H9 (cell line): ENCODE measurements around the gene FKBP11. TPM values are rescaled to one million over a fixed set of nuclear protein-coding genes. Genes with fewer than 3 reads are reported as not detected.
"Not testable (repeated sequence)": the region's sequence is repeated elsewhere in the genome, so short reads cannot be mapped to it uniquely, and the experiment has no call there.

Experiments used
- DNase-seq: peaks from one replicate; pipeline ENCODE4 v3.0.0-alpha.2; 2017
- H2AFZ ChIP-seq: one replicate; pipeline ENCODE4 v1.6.1; 2013; ENCODE audit warnings: mild to moderate bottlenecking, low read length, control low read depth, moderate library complexity
- H2AK5ac ChIP-seq: 2 replicates; pipeline ENCODE4 v1.6.1; 2013; ENCODE audit warnings: low read length, control low read depth, mixed read lengths; ENCODE audit not compliant: insufficient read length
- H2BK120ac ChIP-seq: one replicate; pipeline ENCODE4 v1.6.1; 2013; ENCODE audit warnings: low read depth, mild to moderate bottlenecking, low read length, control low read depth, inconsistent platforms; ENCODE audit not compliant: poor library complexity, severe bottlenecking
- H2BK12ac ChIP-seq: 2 replicates; pipeline ENCODE4 v1.6.1; 2013; ENCODE audit warnings: low read length, control low read depth, mixed read lengths, low read depth; ENCODE audit not compliant: insufficient read length
- H2BK15ac ChIP-seq: 2 replicates; pipeline ENCODE4 v1.6.1; 2013; ENCODE audit warnings: low read depth, low read length, control low read depth
- H2BK20ac ChIP-seq: one replicate; pipeline ENCODE4 v1.6.1; 2013; ENCODE audit warnings: low read depth, mild to moderate bottlenecking, low read length, control low read depth, inconsistent platforms; ENCODE audit not compliant: poor library complexity, severe bottlenecking
- H2BK5ac ChIP-seq: 2 replicates; pipeline ENCODE4 v1.6.1; 2013; ENCODE audit warnings: low read length, control low read depth, mixed read lengths; ENCODE audit not compliant: insufficient read length
- H3K14ac ChIP-seq: 2 replicates; pipeline ENCODE4 v1.6.1; 2013; ENCODE audit warnings: low read length, control low read depth; ENCODE audit not compliant: insufficient read depth
- H3K18ac ChIP-seq: 2 replicates; pipeline ENCODE4 v1.6.1; 2013; ENCODE audit warnings: low read depth, mild to moderate bottlenecking, mixed read lengths, low read length, control low read depth; ENCODE audit not compliant: insufficient read length
- H3K23ac ChIP-seq: 2 replicates; pipeline ENCODE4 v1.6.1; 2013; ENCODE audit warnings: low read length, control low read depth, mixed read lengths, low read depth; ENCODE audit not compliant: insufficient read length
- H3K23me2 ChIP-seq: 2 replicates; pipeline ENCODE4 v1.6.1; 2013; ENCODE audit warnings: low read depth, mild to moderate bottlenecking, mixed read lengths, low read length, control low read depth; ENCODE audit not compliant: insufficient read length, poor library complexity, severe bottlenecking
- H3K27ac ChIP-seq: 2 replicates; pipeline ENCODE4 v1.5.1; 2013; ENCODE audit warnings: low read length, control low read depth, mixed read lengths, low read depth; ENCODE audit not compliant: insufficient read length
- H3K27me3 ChIP-seq: 2 replicates; pipeline ENCODE4 v1.6.1; 2013; ENCODE audit warnings: low read length, control low read depth, inconsistent platforms; ENCODE audit not compliant: insufficient read depth
- H3K4ac ChIP-seq: 2 replicates; pipeline ENCODE4 v1.6.1; 2013; ENCODE audit warnings: low read depth, mild to moderate bottlenecking, control low read depth, inconsistent platforms, low read length, moderate library complexity
- H3K4me1 ChIP-seq: 2 replicates; pipeline ENCODE4 v1.6.1; 2013; ENCODE audit warnings: low read length, control low read depth, inconsistent platforms; ENCODE audit not compliant: insufficient read depth
- H3K4me2 ChIP-seq: 2 replicates; pipeline ENCODE4 v1.6.1; 2013; ENCODE audit warnings: low read length, control low read depth, mixed read lengths; ENCODE audit not compliant: insufficient read length, insufficient read depth
- H3K56ac ChIP-seq: 2 replicates; pipeline ENCODE4 v1.6.1; 2013; ENCODE audit warnings: low read depth, mild to moderate bottlenecking, mixed read lengths, low read length, control low read depth; ENCODE audit not compliant: insufficient read length
- H3K79me1 ChIP-seq: 2 replicates; pipeline ENCODE4 v1.6.1; 2013; ENCODE audit warnings: low read depth, mild to moderate bottlenecking, moderate library complexity, low read length, control low read depth, inconsistent platforms; ENCODE audit not compliant: insufficient read depth, poor library complexity, severe bottlenecking
- H3K79me2 ChIP-seq: 2 replicates; pipeline ENCODE4 v1.6.1; 2013; ENCODE audit warnings: low read length, control low read depth, inconsistent platforms; ENCODE audit not compliant: insufficient read depth
- H3K9ac ChIP-seq: 2 replicates; pipeline ENCODE4 v1.6.1; 2013; ENCODE audit warnings: low read length, control low read depth, mixed read lengths; ENCODE audit not compliant: insufficient read length; ENCODE audit errors: extremely low read depth
- H3K9me3 ChIP-seq: one replicate; pipeline ENCODE4 v1.6.1; 2013; ENCODE audit warnings: low read depth, low read length, inconsistent platforms; ENCODE audit not compliant: control insufficient read depth
- H3T11ph ChIP-seq: one replicate; pipeline ENCODE4 v1.6.1; 2013; ENCODE audit warnings: mild to moderate bottlenecking, low read length, control low read depth, inconsistent platforms
- H4K20me1 ChIP-seq: one replicate; pipeline ENCODE4 v1.6.1; 2013; ENCODE audit not compliant: control insufficient read depth, insufficient read length, insufficient read depth
- H4K5ac ChIP-seq: 2 replicates; pipeline ENCODE4 v1.6.1; 2013; ENCODE audit warnings: low read depth, mild to moderate bottlenecking, mixed read lengths, low read length, control low read depth; ENCODE audit not compliant: insufficient read length
- H4K8ac ChIP-seq: replicated peaks from 2 replicates; pipeline ENCODE4 v1.6.1; 2013; ENCODE audit warnings: low read length, control low read depth, mixed read lengths, low read depth; ENCODE audit not compliant: insufficient read length
- H4K91ac ChIP-seq: 2 replicates; pipeline ENCODE4 v1.6.1; 2013; ENCODE audit warnings: low read depth, mild to moderate bottlenecking, moderate library complexity, mixed read lengths, low read length, control low read depth; ENCODE audit not compliant: insufficient read length
- H3K27ac Mint-ChIP-seq, 3 experiments: 2 replicates in 2 of 3; 3 replicates in 1 of 3; pipeline ENCODE4 v1.8.0; 2020 to 2021; ENCODE audit warnings: mixed read lengths in 3 of 3, mild to moderate bottlenecking in 1 of 3, moderate library complexity in 1 of 3
- H3K27me3 Mint-ChIP-seq: 2 replicates; pipeline ENCODE4 v1.8.0; 2021; ENCODE audit warnings: low read depth, mild to moderate bottlenecking, moderate library complexity, mixed read lengths
- H3K36me3 Mint-ChIP-seq, 3 experiments: 2 replicates in 2 of 3; 3 replicates in 1 of 3; pipeline ENCODE4 v1.8.0; 2020 to 2021; ENCODE audit warnings: low read depth in 3 of 3, mixed read lengths in 3 of 3; ENCODE audit not compliant: insufficient read depth in 1 of 3
- H3K4me1 Mint-ChIP-seq, 2 experiments: 2 replicates each; pipeline ENCODE4 v1.8.0; 2020; ENCODE audit warnings: mixed read lengths in 2 of 2
- H3K4me3 Mint-ChIP-seq, 2 experiments: 2 replicates in 1 of 2; 3 replicates in 1 of 2; pipeline ENCODE4 v1.8.0; 2020 to 2021; ENCODE audit warnings: mild to moderate bottlenecking in 2 of 2, mixed read lengths in 2 of 2, moderate library complexity in 1 of 2
- H3K9me3 Mint-ChIP-seq, 2 experiments: 2 replicates in 1 of 2; 3 replicates in 1 of 2; pipeline ENCODE4 v1.8.0; 2020; ENCODE audit warnings: mild to moderate bottlenecking in 2 of 2, mixed read lengths in 2 of 2, moderate library complexity in 1 of 2
- CTCF ChIP-seq: fragments of 200-600 bp; sonication (generic); conservative IDR thresholded peaks from 3 replicates; pipeline ENCODE4 v1.8.0; 2021; ENCODE audit warnings: antibody characterized with exemption, mild to moderate bottlenecking
- WGBS: extraction: QIAGEN DNeasy Blood & Tissue Kit; methylation state at CpG from one replicate; pipeline ENCODE4 v1.1.7; 2013; ENCODE audit warnings: missing lambda C conversion rate, low lambda C conversion rate, mixed read lengths; ENCODE audit not compliant: insufficient read length; ENCODE audit errors: extremely low coverage; 5-methylcytosine and 5-hydroxymethylcytosine counted together
- total RNA-seq: library from RNA; stranded (reverse); gene quantifications from 2 replicates; pipeline ENCODE4 v1.2.1, GENCODE V29; 2021

Gene FKBP11
- total RNA-seq, 1 experiment from 2014 or later, result 40.8 TPM

DNA sequence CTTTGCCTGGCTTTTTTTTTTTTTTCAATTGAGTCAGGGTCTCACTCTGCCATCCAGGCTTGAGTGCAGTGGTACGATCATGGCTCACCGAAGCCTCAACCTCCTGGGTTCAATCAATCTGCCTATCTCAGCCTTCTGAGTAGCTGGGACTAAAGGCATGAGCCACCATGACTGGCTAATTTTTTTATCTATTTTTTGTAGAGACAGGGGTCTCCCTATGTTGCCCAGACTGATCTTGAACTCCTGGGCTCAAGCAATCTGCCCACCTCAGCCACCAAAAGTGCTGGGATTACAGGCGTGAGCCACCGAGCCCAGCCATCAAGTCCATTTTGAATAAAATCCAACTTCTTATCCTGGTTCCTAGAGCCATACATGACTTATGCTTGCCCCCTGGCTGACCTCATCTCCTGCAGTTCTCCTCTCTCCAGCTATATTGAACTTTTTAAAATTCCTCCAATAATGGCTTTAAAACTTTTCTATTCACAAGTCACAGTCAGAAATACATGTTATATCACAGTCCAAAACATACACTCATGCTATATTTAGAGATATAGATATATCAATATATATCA lies 49.3 kb downstream of the FKBP11 start:
- Mint-ChIP-seq H3K4me1 (peaks cover 0 to 10% of the 10 kb centered on the region in 2 experiments; a peak in 2 of 4 replicates), H3K9me3 (no peaks in the 10 kb centered on the region), H3K36me3 (no peaks in the 10 kb centered on the region), H3K27ac (no peak overlapping the region), H3K4me3 (no peak overlapping the region), H3K27me3 (peaks cover 12% of the 10 kb centered on the region)
- no peak overlapping the region for H3K23ac ChIP-seq
- H3K27ac ChIP-seq, result no peak overlapping the region
- H3K4me1 ChIP-seq, result no peaks in the 10 kb centered on the region
- no peaks in the 10 kb centered on the region for H3K23me2 ChIP-seq
- WGBS, result no CpG with 5 or more reads among the region's 4 CpGs
- H3T11ph ChIP-seq, result no peak overlapping the region
- H2BK120ac ChIP-seq, result no peak overlapping the region
- no peaks in the 10 kb centered on the region for H3K79me1 ChIP-seq
- DNase-seq, result no peak
- no peaks in the 10 kb centered on the region for H3K9me3 ChIP-seq
- no peaks in the 10 kb centered on the region for H3K27me3 ChIP-seq
- H3K4ac ChIP-seq, result no peak overlapping the region
- H4K91ac ChIP-seq, result no peak overlapping the region
- no peak overlapping the region for H2BK12ac ChIP-seq
- H4K8ac ChIP-seq, result no peak overlapping the region
- no peaks in the 10 kb centered on the region for H4K20me1 ChIP-seq
- no peak overlapping the region for H3K9ac ChIP-seq
- H3K14ac ChIP-seq, result no peak overlapping the region
- no peak overlapping the region for H3K18ac ChIP-seq
- H2BK15ac ChIP-seq, result no peak overlapping the region
- no peak overlapping the region for H2BK5ac ChIP-seq
- no peak for TF ChIP-seq CTCF
- no peak overlapping the region for H2AK5ac ChIP-seq
- H4K5ac ChIP-seq, result no peak overlapping the region
- no peak overlapping the region for H3K56ac ChIP-seq
- H3K79me2 ChIP-seq, result no peaks in the 10 kb centered on the region
- H2AFZ ChIP-seq, result no peak overlapping the region
- H3K4me2 ChIP-seq, result no peak overlapping the region
- no peak overlapping the region for H2BK20ac ChIP-seq

- not testable (repeated sequence) for H3K9ac ChIP-seq, H3K27ac Mint-ChIP-seq, H2BK5ac ChIP-seq, H3K4ac ChIP-seq, H4K91ac ChIP-seq, H2BK20ac ChIP-seq, H3K36me3 Mint-ChIP-seq, H3K4me1 ChIP-seq, H3K27ac ChIP-seq, H3K27me3 Mint-ChIP-seq, H2BK120ac ChIP-seq, H3K9me3 Mint-ChIP-seq, H4K5ac ChIP-seq, H2BK12ac ChIP-seq, H3K4me3 Mint-ChIP-seq, H4K8ac ChIP-seq, H3K79me1 ChIP-seq, H3K27me3 ChIP-seq, H3K4me1 Mint-ChIP-seq, H3K9me3 ChIP-seq, H3K23ac ChIP-seq, H3K14ac ChIP-seq, H4K20me1 ChIP-seq, H2AFZ ChIP-seq, H3K23me2 ChIP-seq, H3T11ph ChIP-seq, H3K18ac ChIP-seq, H3K56ac ChIP-seq, H3K4me2 ChIP-seq, H3K79me2 ChIP-seq, DNase-seq, H2AK5ac ChIP-seq, H2BK15ac ChIP-seq
- WGBS, result no CpG with 5 or more reads among the region's 8 CpGs
Measured at GRCh38 chr12:48873534-48873933, 51.8 kb downstream of the FKBP11 start.
